NCI-H2107 (cell line): ENCODE data around the gene SLC4A11.
"Not testable (repeated sequence)": the region's sequence is repeated elsewhere in the genome, so short reads cannot be mapped to it uniquely, and the experiment has no call there.

Source experiments
- DNase-seq: peaks from one replicate; lab custom pipeline; 2025; lab: John Stamatoyannopoulos, UW

Gene SLC4A11

DNA sequence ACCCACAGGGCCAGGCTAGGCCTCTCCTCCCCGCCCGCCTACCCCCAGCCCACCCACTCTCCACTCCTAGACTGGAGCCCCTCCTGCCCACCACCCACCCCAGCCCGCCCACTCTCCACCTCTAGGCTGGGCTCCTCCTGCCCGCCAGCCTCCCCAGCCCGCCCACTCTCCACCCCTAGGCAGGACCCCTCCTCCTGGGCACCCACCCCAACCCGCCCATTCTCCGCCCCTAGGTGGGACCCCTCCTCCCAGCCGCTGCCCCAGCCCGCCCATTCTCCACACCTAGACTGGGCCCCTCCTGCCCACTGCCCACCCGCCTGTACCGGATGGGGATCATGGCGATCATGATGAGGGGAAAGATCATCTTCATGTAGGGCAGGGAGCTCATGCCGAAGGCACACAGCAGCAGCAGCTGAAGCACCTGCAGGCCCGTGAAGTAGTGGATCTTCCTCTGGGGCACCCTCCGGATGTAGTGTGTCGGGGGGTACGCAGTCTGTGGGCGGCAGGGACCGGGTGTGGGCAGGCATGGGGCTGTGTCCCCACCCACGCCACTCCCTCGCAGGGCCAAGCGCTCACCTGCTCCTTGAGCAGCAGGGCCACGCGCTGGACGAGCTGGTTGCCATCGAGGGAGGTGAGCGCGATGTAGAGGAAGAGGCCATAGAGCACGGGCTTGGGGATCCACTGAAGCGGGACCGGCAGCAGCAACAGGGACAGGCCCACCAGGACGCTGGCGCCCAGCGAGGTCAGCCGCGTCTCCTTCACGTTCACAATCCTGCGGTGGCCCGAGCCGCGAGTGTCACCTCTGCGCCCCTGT lies 10.8 kb downstream of the SLC4A11 start:
- DNase-seq, result no peak

DNA sequence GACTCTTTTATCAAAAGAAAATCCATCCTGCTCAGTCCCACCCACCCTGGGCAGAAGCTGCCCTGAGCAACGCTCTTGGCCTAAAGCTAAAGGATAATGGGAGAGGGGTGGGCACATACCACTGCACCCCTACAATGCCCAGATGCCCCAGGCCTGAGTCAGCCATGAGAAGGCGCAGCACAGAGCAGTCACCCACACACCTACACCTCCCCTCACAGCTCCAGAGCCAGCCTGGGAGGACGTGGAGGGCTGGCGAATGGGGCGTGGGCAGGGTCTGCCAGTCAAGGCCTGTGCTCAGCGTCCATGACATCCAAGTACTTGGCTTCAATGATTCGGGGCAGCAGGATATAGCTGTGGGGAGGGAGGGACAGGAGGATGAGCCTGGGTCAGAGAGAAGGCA lies 11.5 kb downstream of the SLC4A11 start:
- DNase-seq, result no peak

DNA sequence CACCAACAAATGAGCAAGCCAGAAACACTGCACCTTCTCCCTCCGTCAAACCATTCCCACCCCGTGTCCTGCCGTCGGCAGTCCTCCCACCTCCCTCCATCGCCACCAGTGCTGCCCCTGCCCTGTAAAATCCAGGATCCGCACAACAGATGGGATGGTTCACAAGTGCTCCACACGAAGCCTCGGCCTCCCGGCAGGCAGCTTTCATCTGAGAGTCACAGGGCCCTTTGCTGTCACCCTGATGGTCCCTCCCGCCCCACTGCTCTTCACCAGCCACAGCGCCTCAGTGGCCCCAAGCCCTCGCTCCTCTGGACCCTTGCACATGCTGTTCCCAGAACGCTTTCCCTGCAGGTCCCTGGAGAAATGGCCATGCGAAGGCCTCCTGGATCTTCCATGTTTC lies 12.1 kb downstream of the SLC4A11 start:
- DNase-seq, result no peak

DNA sequence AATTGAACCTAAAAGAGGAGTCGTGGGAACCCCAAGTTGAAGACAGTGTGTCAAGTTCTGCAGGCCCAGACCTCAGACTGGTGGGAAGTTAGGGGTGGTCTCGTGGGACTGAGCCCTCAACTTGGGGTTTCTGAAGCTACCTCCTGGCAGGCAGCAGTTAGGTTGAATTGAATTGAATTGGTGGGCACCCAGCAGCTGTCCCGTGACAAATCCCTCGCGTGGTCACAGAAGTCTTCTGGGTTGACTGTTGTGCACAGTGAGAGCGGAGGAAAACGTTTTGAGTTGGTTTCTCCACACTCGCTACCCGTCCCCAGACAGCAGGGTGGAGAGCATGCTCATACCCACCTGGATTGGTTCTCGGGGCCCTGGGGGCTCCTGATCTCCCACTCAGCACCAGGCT lies 12.9 kb downstream of the SLC4A11 start:
- DNase-seq, result no peak

DNA sequence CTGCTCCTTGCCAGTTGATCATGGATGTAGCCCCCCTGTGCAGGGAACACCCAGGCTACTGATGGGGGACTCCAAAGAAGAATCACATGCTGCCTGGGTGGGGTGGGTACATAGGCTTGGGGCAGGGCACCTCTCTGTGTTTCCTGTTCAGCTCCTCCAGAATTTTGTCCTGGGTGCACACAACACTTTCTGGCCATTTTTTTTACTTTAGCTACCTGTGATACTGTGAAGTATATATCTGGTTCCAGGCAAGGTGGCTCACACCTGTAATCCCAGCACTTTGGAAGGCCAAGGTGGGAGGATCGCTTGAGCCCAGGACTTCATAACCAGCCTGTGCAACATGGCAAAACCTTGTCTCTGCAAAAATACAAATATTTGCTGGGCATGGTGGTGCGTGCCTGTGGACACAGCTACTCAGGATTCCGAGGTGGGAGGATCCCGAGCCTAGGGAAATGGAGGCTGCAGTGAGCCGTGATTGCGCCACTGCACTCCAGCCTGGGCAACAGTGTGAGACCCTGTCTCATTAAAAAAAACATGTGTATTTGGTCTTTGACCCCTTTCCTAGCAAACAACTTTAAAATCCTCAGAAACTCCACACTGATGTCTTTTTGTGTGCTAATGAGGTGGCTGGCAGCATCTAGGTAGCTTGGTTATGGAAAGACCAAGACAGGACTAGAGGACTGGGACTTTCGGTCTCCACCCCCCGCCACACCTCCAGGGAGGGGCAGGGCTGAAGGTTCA lies 14.1 kb downstream of the SLC4A11 start:
- no peak for DNase-seq

- DNase-seq, result no peak
Observed at GRCh38 chr20:3223994-3224680, 14.9 kb downstream of the SLC4A11 start.

- no peak for DNase-seq
Observed at GRCh38 chr20:3223651-3223993, 15.4 kb downstream of the SLC4A11 start.

- DNase-seq, result no peak
Observed at GRCh38 chr20:3222635-3223600, 16.1 kb downstream of the SLC4A11 start.

DNA sequence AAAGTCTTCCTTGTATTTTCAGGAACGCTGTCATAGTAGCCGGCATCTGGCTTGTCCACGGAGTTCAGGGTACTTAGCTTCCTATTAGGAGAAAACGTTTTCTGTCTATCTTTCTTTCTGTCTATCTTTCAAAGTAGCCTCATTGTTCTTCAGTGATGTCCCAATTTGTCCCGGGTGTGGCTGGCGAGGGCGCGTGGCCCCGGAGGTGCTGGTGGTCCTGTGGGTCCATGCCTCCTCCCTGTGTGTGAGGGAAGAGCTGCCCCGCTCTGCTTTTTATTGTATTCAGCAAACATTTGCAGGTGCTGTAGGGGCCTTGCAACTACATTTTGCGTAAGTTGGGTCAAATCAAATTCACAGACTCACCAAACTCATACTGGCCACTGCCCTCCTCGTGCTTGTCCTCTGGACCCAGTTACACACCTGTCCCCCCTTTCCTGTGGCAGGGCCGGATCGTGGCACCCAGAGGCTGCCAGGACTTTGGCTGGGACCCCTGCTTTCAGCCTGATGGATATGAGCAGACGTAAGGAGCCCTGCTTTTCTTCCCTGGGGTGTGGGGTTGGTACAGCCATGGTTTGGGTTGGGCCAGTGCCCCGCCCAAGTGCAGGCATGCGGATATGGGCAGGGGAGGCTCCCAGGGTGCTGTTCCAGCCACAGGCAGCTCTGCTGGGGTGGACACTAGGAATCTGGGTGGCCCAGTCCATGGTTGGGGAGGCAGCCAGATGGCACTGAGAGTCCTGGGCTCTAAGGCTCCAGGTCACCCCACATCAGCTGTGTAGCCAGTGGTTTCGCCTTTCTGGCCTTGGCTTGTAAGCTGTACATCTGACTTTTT lies 17.4 kb downstream of the SLC4A11 start:
- no peak for DNase-seq

DNA sequence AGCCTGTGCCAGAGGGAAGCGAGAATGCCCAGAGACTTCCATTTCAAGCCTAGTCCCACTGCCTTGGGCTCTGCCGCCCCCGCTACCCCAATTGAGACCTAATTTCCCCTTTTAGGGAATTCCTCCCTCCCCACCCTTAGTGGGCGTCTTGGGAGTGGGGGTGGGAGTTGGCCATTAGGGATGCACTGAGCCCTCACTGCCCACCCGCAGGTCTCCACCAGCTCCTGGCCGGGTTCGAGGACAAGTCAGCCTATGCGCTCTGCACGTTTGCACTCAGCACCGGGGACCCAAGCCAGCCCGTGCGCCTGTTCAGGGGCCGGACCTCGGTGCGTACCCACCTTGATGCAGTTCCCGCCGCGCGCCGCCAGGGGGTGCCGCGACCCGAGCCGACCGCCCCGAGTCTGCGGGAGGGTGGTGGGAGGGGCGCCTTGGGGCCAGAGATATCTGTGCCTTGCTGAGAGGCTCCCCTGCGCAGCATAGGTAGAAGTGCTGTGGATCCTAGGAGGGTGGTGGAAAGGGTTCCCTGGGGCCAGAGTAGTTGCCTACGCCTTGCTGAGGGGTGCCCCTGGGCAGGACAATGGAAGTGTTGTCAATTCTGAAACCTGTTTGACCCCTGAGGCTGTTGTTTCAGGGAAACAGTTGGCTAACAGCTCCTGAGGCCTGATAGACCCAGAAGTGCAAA lies 20.5 kb downstream of the SLC4A11 start:
- no peak for DNase-seq

DNA sequence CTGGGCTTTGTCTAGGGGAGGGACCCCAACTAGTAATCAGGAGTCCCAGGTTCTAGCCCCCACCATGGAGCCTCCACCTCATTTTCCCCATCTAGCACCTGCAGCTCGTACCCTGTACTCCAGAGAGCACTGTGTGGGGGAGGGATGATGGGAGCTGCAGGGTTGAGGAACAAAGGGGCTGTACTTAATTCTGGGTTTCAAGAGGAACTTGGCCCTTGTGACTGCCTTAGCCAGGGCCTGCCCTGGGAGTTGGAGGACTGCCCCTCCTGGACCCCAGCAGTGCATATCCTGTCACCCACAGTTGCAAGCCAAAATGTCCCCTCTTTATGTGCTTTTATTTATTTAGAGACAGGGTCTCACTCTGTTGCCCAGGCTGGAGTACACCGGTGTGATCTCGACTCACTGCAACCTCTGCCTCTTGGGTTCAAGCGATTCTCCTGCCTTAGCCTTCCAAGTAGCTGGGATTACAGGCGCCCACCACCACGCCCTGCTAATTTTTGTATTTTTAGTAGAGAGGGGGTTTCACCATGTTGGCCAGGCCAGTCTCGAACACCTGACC lies 23.6 kb downstream of the SLC4A11 start:
- DNase-seq, result not testable (repeated sequence)

DNA sequence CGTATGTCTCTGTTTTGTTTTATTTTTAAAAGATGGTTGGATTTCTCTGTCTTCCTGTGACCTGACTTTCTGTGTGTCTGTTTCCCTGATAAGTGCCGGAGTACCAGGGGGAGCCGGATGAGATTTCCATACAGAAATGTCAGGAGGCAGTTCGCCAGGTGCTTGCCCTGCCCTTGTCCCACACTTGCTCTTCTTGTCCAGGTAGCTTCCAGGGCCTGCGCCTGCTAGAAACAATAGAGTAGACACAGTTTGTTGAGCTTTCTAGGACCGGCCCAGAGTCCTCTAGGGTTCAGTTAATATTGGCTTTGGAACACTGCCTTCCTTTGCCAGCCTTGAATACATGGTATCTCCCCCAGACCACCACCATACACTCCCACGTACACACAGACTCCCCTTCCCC lies 25.8 kb downstream of the SLC4A11 start:
- DNase-seq, result no peak

DNA sequence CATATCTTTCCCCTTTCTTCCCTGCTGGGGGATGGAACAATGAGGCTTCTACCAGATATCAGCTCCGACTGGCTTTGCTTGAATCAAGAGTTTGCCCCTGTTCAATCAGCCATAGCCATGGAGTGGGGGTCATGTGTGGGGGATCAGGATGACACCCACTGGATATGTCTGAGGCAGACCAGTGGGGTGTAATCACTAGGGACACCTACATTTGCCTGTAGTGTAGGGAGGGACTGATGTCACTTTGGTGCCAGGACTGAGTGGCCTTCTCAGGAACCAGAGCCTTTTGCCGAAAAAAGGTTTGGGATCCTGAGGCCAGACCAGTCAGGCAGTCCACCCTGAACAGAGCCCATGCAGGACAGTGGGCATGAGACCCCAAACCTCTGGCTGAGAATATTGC lies 28.6 kb downstream of the SLC4A11 start:
- no peak for DNase-seq

- DNase-seq, result no peak
Observed at GRCh38 chr20:3209946-3210317, 29.1 kb downstream of the SLC4A11 start.

- no peak for DNase-seq
Observed at GRCh38 chr20:3209257-3209945, 29.6 kb downstream of the SLC4A11 start, which contains the start of gene ITPA. Gene ITPA (plus strand): TSS chr20:3209498. CDS start chr20:3209552, 54 bp downstream.

- no peak for DNase-seq
Observed at GRCh38 chr20:3208786-3209256, 30.2 kb downstream of the SLC4A11 start.

GRCh38 chr20:3204124-3204794 lies 34.7 kb downstream of the SLC4A11 start, which contains the start of gene DDRGK1:
Gene DDRGK1 (minus strand): TSS chr20:3204682. CDS start chr20:3204627, 55 bp downstream.
- peak; percentile 66 for DNase-seq

- no peak for DNase-seq
Observed at GRCh38 chr20:3203315-3204123, 35.5 kb downstream of the SLC4A11 start.
